HG03135 (cell line): ENCODE data around the gene SLC22A12.

Source experiments
- ATAC-seq: cut with Tn5 transposase; IDR thresholded peaks from one replicate; pipeline ENCODE4 v1.9.1; 2021; ENCODE audit warnings: mild to moderate bottlenecking, moderate library complexity; ENCODE audit not compliant: unreplicated experiment

SLC22A12 gene

DNA sequence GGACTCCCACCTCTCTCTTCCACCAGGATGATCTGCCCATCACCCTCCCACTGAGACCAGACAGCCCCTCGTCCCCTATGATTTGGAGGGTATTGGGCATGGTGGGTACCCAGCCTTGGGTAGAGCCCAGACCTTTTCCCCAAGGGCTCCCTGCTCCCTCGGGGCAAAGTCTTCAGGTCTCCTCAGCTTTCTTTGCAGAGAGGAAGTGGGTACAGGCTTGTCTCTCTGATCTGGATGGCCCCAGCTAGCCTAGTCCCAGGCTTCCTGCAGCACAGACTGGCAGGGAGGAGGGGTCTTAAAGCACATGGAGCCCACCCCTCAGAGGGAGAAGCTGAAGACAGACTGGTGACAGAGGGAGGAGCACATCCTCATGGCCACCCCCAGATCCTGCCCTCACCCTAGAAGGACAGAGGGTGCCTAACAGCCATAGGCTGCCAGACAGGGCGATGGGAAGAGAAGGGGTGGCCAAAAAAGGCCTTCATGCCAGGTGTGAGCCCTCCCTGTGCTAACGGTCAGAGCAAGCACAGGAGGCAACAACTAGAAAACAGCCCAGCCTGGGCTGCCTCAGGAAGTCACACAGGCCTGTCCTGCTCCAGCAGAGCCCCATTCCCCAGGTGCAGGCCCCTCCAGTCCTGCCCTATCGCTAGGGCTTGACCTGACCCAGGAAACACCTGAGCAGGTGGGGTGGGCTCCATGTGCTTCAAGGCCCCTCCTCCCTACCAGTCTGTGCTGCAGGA lies 30.4 kb downstream of the SLC22A12 start:
- ATAC-seq, result no peak

DNA sequence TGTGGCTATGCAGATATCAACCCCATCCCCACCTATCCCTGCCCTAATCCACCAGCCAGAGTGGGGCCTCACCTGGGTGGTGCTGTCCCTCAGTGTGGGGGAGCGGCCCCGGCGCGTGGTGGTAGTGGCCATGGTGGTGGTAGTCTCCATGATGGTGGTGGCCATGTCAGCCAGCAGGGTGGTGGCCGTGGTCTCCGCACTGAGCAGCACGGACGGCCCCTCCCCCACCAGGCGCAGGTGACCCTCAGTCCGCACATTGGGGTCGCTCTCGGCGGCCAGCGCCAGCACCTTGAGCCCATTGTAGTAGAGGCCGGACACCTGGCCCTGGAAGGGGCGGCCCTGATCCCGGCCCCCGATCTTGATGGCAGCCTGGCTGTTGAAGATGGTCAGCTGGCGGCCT lies 31.7 kb downstream of the SLC22A12 start:
- ATAC-seq, result no peak

DNA sequence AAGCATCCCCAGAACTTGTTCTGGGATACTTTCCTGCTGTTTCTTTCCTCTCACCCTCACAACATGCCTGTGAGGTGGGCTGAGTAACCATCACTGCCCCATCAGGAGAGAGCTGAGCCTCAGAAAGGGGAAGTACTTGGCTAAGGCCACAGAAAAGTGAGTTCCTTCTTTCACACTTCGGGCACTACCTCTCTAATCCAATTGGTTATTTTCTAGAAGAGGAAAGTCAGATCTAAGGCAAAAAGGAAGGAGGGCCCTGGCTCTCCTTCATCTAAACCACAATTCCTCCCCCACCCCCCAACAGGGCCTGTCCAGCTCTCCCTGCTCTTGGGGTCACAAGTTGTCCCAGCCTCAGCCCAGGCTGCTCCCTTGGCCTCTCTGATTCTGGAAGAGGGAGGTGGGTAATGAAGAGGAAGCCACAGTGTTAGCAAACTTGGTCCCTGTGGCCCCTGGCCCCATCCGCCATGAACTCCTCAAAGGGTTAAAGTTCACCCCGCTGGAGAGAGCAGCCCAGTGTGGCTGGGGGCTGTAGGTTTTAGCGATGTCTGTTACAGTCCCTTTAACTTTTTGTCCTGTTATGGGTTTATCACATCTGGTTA lies 34.0 kb downstream of the SLC22A12 start:
- no peak for ATAC-seq

DNA sequence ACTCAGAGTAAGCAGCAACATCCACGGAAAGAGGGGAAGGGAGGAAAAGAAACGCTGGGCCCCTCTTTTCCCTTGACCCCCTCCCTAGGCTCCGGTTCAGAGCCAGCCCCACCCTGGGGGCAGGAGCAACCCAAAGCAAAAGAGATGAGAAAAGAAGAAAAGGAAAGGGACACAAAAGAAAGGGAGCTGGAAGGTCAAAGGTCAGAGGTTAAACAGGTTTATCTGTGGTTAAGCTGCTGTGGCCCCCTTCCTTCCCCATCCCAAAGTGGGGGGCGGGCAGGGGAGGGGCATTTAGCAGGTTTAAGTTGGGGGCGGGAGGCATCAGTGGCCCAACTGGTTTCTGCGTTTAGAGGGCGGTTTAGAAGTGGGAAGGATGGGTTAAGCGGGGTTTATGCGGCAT lies 35.6 kb downstream of the SLC22A12 start:
- no peak for ATAC-seq

DNA sequence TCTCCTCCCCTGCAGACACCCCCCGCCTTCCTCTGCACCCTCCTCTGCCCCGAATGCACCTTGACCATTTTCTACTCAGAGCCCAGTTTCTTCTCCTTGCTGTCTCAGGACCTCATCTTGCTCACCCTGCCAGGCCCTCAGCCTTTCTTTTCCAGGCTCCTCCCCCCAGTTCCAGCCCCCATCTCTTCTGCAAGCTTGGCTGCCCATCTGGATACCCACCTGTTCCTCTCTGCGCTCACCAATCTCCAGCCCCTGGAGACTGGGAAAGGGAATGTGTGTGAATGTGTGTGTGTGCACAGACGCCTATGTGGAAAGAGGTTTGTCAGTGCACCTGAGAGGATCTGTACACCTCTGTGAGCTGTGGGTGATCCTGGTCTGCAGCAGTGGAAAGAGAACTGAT lies 36.4 kb downstream of the SLC22A12 start:
- ATAC-seq, result no peak

DNA sequence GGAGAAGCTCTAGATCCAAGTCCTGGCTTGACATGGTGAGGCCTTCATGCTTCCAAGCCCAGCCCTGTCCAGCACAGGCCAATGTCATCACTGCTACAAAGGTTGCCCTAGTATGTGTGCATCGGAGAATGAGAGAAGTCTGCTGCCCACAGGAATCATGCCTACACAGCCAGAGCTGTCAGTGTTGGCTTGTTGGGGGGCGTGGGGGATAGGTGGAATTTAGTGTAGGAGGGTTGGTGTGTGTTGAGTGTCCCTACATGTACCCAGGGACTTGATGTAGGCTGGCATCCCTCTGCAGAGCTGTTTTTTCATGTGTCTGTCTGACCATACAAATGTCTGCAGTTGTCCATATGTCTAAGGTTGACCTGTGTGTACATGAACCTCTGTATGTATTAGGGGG lies 37.6 kb downstream of the SLC22A12 start:
- no peak for ATAC-seq

DNA sequence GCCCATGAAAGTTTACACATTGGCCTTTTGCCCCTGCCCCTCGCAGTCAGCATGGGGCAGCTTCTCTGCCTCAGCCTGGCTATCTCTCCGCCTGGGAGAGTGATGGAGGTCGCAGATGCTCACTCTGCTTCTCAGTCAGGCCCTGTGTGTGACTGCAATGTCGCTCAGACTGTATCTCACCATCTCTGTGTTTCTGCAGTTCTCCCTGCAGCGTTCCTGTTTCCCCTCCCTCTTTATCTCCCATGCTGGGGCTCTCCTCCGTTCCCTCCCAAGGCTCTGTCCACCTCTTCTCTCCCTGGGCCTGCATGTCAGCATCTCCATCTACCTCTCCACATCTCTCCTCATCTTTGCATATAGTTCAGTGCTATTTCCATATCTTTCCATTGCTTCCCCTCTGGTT lies 38.1 kb downstream of the SLC22A12 start:
- no peak for ATAC-seq

DNA sequence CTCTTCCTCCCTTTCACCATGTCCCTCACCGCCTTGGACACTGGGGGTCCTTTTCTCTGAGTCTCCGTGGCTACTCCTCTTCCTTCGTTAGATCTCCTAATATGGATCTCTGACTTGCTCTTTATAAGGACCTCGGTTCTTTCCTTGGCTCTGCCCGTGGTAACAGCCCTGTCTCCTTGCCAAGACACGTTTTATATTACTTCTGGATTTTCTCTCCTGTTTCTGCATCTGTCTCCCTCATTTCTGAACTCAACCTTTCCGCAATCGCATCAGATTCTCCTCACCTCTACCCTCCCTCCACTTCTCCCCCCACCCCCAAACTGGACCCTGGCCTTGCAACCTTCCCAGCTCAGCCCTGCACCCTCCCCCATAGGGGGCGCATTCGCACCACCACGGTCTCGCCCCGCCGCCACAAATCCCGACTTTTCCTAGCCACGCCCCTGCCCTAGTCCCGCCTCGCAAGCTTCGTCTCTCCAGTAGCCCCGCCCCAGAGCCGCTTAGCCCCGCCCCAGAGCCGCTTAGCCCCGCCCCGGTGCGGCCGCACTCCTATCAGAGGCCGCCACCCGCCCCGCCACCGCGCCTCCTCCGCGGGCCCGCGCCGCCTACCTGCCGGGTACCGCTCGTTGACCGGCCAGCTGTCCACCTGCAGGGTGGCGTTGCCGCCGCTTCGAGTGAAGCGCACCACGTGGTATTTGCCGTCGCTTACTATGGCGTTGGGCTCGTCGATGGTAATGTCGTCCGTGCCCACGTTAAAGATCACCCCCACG lies 39.0 kb downstream of the SLC22A12 start:
- ATAC-seq, result no peak

DNA sequence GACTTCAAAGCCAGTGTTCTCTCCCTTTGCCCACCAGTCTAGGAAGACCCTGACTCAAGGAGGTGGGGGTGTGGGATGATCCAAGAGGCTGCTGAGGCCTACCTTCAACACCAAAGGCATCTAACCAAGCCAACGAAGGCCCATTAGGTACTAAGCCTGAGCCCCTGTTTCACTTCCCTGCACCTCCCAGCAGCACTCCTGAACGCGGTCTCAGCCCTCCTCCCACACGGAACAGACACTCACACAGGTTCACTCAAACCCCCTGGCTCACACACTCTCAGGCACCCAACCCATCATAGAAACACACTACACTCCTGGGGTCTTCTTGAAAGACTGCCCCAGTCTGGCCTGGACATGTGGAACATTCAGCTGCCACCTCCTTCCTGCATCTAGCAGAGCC lies 40.7 kb downstream of the SLC22A12 start:
- no peak for ATAC-seq

DNA sequence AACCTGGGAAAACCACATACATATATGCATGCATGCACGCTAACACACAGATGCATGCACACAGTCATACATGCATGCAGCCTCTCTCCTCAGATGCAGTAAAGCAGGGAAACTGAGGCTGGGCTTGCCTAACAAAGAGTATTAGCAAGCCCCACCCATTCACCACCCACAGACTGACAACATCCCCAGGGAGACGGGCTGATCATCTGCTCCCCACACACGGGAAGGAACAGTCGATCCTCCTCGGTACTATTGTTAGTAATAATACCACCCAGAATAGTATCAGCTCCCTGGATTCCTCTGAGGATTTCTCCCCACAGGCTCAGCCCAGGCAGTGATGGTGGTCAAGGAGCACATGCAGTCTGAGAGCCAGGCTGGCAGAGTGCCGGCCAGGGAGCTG lies 41.2 kb downstream of the SLC22A12 start:
- no peak for ATAC-seq

DNA sequence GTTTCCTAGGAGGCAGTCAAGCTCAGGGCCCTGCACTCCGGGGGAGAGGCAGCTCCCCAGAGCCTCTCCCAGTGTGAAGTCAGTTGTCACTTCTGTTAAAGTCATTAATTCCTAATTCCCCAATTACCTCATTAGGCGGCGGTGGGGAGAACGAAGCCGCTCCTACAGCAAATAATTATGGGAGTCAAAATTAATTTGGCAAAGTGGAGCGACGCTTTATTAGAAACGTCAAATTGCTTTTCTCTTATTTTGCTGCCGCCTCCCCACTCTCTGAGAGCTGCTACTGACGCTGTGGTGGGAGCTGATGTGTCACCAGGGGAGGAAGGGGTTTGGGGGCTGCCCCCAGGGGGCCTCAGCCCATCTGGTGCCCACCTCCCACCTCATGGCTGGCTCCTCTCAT lies 41.6 kb downstream of the SLC22A12 start:
- no peak for ATAC-seq

DNA sequence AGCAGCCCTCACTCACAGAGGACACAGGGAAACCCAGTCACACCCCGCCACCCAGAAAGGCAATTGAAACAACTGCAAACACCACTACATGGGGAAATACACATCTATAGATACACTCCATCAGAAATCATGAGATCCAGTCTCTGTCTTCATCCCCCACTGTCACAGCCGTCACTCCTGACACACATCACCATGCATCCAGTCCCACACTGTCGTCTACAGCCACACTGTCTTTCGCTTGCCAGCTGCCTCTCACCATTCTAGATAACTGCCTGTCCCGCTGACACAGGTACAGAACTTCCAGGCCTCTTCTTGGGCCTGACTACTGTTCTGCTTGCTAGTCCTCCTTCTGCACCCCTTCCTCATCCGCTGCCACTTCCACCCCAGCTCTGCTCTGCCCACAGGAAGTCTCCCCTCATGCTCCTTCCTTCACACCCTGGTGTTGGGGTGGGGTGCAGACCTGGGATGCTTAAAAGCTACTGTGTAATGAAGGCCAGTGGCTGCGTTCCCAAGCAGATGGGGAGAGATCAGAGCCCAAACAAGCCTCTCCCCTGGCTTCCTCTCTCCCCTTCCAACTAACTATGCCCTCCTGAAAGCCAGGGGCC lies 42.6 kb downstream of the SLC22A12 start:
- no peak for ATAC-seq

DNA sequence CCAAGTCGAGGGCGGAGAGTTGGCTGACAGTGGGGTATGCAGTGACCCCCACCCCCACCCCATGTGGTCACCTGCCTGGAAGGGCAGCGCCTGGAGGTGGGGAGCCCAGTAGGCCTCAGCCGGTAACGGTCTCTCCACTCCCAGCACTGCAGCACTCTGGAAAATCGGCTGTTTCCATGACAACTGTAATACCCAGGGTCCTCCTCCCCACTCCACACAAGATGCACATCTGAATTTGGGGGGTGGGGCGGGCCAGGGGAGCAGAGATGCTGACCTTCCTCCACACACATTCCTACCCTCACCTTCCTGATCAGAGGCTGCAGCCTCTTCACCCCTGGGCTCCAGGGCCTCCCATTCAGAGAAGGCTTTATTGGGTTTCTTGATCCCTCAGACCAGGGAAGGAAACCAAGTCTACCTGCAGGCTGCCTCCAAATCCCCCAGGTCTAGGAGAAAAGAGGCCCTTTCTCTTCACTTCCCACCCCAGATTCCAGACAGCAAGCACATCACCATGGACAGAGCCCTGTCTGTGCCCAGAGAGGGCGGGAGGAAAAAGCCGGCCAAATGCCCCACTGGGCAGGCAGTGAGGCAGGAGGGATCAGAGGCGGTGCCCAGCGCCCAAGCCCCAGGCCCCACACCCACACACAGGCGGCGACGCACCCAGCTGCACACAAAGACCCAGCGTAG lies 46.5 kb downstream of the SLC22A12 start:
- ATAC-seq, result no peak

DNA sequence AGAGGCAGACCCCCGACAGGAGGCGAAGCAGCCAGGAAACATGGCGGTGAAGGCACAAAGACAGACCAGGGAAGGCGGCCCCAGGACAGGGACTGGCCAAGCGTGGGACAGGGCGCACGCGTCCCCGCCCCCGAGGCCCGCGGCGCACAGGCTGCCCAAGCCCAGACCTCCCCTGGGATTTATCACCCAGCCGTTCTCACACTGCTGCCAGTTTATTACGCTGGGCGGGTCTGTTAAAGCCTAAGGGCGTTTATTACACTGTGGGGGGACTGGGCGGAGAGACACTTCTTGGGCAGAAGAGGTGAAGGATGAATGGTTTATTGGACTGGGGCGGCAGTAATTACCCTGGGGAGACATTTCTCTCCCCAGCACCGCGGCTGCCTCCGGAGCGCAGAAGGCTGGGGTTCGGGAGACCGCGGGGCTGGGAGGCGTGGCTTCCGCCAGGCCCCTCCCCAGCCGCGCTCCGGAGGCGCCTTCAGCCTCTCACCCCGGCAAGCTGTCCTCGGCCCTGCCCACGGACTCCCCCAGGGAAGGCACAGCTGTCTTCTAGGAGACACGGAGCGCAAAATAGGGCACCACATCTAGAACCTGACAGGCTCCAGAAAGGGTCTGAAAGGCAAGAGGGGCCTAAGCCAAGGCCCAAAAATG lies 47.1 kb downstream of the SLC22A12 start:
- ATAC-seq, result no peak

DNA sequence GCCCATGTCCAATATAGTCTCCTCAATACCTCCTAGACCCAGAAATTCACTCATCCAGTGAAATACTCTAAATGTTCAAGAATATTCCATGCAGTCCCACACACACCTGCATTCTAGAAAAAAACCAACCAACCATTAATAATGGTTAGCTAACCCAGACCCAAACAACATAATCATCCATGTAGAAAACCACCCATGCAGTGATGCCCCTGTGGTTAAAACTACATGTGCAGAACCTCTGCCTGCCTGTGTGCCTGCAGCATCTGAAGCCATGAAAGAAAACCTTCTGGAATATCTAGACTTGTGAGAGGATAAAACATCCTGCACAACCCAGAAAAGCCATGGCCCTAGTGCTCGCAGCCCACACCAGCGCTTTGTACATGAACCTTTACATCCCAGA lies 47.8 kb downstream of the SLC22A12 start:
- no peak for ATAC-seq

DNA sequence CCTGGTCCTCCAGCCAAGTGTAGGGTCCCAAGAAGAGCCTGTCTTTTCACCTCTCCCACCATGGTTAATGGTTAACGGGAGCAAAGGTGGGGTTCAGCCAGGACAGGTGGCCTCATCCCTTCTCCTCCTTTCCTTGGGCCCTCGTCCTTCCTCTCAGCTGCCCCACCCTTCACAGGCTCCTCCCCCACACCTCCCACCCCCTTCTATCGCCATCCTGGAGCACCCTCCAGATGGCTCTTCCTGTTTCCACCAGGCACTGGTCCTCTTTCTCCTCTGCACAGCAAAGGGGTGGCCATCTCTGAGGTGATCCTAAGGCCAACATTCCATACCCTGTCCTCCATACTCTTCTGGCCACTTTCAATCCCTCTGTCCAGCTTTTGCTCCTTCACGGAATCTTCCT lies 48.9 kb downstream of the SLC22A12 start:
- ATAC-seq, result no peak

DNA sequence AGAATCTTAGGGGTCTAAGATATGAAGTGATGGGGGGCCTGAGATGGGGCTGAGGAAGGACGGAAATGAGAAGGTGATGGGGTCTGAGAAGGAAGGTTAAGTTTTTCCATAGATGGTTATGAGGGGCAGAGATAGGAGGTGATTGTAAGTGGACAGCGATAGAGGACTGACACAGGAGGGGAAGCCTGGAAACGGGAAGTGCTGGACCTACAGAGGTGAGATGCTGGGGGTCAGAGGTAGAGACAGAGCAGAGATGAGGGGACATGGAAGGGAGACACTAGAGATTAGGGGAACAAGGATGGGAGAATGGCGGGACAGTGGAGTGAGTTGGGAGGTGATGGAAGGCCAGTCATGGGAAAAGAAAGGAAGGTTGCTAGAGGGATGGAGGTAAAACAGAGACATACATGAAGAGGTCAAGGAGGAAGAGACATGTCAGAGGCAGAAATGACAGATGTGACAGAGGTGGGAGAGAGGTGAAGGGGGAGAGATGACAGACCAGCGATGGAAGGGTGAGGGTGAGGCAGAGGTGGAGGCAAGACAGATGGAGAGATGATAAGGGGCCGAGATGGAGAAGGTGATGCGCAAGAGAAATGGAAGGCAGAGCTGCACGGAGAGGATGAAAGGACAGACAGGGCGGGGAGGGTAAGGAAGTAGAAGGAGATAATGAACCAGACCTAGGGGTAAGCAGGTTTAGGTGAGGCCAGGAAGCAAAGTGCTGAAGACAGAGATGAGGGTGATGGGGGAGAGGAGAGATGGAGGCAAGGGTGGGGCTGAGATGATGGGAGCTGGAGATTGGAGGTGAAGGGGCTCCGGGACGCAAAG lies 50.8 kb downstream of the SLC22A12 start:
- no peak for ATAC-seq

DNA sequence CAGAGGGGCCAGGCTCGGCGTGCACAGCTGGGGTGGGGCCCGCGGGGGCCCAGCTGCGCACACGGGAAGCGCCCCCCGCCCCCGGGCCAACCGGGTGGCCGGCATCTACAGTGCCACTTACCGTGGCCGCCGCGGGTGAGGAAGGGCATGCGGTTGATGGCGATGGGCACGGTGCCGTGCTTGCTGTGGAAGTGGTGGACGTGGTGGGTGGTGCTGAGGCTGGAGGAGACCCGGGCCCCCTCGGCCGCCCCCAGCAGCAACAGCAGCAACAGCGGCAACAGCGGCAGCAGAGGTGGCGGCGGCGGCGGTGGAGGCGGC lies 51.4 kb downstream of the SLC22A12 start:
- no peak for ATAC-seq

DNA sequence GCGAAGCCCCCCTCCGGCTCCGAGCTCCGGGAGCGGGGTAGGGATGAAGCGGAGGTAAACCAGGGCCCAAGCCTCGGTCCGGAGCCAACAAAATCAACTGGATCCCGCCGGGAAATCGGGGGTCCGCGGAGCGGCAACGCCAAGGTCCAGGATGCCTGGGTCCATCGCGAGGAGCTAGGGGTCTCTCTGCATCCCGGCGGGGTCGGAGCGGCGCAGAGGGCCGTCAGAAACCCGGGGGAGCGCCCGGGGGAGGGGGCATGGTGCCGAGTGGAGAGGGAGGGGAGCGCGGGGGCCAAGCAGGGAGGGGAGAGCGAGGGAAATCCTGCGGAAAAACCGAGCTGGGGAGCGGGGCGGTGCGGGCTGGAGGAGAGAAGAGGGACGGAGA lies 51.8 kb downstream of the SLC22A12 start:
- no peak for ATAC-seq

DNA sequence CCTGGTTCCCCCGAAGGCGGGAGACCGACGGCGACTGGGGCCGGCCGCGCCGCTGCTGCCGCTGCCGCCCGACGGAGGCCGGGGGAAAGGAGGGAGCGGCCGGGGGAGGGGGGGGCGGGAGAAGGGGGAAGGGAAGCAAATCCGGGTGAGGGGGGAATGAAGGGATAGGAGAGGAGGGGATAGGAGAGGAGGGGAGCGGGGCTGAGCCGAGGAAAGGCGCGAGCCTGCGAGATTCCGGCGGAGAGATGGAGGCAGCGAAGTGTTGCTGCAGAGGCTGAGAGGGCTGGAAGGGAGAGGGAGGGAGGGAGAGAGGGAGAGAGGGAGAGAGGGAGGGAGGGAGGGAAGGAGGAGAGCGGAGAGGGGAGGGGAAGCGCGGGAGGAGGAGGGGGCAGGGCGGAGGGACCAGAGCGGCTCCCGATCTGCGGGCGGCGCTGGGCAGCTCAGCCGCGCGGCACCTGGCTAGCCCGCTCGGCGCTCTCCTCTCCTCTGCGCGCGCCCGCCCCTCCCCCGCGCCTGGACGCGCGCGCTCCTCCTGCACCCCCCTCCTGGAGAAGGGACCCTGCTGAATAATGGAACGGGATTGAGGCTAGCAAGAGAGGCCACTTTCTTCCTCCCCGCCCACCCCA lies 52.3 kb downstream of the SLC22A12 start:
- ATAC-seq, result no peak
